Fibroblast of lung (primary cell): ENCODE results near the gene PLAAT3. TPM values are rescaled to one million over a fixed set of nuclear protein-coding genes. Genes with fewer than 3 reads are reported as not detected.
A peak's percentile ranks its signal among the peaks of the same experiment; 100 is the strongest.

Source experiments
- DNase-seq, 2 donors: peaks; one replicate each; pipeline versions ENCODE4 v3.0.0 to v3.0.0-alpha.2; 2010; ENCODE audit warnings: low read depth in 2 of 2
- H2AFZ ChIP-seq: 2 replicates; pipeline ENCODE4 v1.5.1; 2012; ENCODE audit warnings: low read length, control low read depth, inconsistent platforms
- H3K27ac ChIP-seq: 2 replicates; pipeline ENCODE4 v1.5.1; 2011; ENCODE audit warnings: low read length, control low read depth; ENCODE audit not compliant: insufficient read depth
- H3K27me3 ChIP-seq: 2 replicates; pipeline ENCODE4 v1.5.1; 2011; ENCODE audit warnings: mild to moderate bottlenecking, low read length; ENCODE audit not compliant: control insufficient read depth, insufficient read depth
- H3K36me3 ChIP-seq: 2 replicates; pipeline ENCODE4 v1.5.1; 2011; ENCODE audit warnings: low read length; ENCODE audit not compliant: control insufficient read depth, insufficient read depth
- H3K4me1 ChIP-seq: 2 replicates; pipeline ENCODE4 v1.5.1; 2011; ENCODE audit warnings: low read length; ENCODE audit not compliant: control insufficient read depth, insufficient read depth; ENCODE audit errors: extremely low read depth
- H3K4me2 ChIP-seq: 2 replicates; pipeline ENCODE4 v1.5.1; 2011; ENCODE audit warnings: low read length, control low read depth; ENCODE audit not compliant: insufficient read depth; ENCODE audit errors: extremely low read depth
- H3K4me3 ChIP-seq, 4 experiments: fragments of 200-600 bp in 1 of 4; sonication (generic) in 1 of 4; replicated peaks in 1 of 4; 2 replicates each; pipeline ENCODE4 v1.5.1; 2011 to 2016; ENCODE audit warnings: low read length in 4 of 4, low read depth in 3 of 4, mild to moderate bottlenecking in 3 of 4, control low read depth in 2 of 4, inconsistent platforms in 1 of 4, mixed read lengths in 1 of 4; ENCODE audit not compliant: insufficient read depth in 1 of 4; ENCODE audit errors: control extremely low read depth in 1 of 4
- H3K79me2 ChIP-seq: 2 replicates; pipeline ENCODE4 v1.5.1; 2012; ENCODE audit warnings: mild to moderate bottlenecking, low read length, inconsistent platforms; ENCODE audit not compliant: control insufficient read depth, insufficient read depth
- H3K9ac ChIP-seq: 2 replicates; pipeline ENCODE4 v1.5.1; 2011; ENCODE audit warnings: mild to moderate bottlenecking, low read length, control low read depth; ENCODE audit not compliant: insufficient read depth
- H3K9me3 ChIP-seq: 2 replicates; pipeline ENCODE4 v1.5.1; 2012; ENCODE audit warnings: low read depth, low read length; ENCODE audit not compliant: control insufficient read depth, insufficient read depth
- H4K20me1 ChIP-seq: 2 replicates; pipeline ENCODE4 v1.5.1; 2011; ENCODE audit warnings: low read length; ENCODE audit not compliant: control insufficient read depth, insufficient read depth; ENCODE audit errors: extremely low read depth
- EZH2 ChIP-seq: IDR thresholded peaks from 2 replicates; pipeline ENCODE4 v1.5.1; 2012; ENCODE audit warnings: low read length, control low read depth, mild to moderate bottlenecking; ENCODE audit errors: missing control alignments
- polyA plus RNA-seq, 2 donors: library from polyadenylated mRNA; depleted of rRNA in 1 of 2; stranded (reverse) in 1 of 2; unstranded in 1 of 2; fragments of >200 nt; gene quantifications; 2 replicates each; pipeline ENCODE4 v1.2.1, GENCODE V29; 2011 to 2012; ENCODE audit warnings: missing spikeins in 1 of 2
- total RNA-seq: library from RNA; depleted of rRNA; stranded (reverse); fragments of >200 nt; gene quantifications from 2 replicates; pipeline ENCODE4 v1.2.1, GENCODE V29; 2014
- TF ChIP-seq, protein P1 (sequence below), 2 donors: IDR thresholded peaks in 1 of 2; conservative IDR thresholded peaks in 1 of 2; 1 replicate in 1 of 2; 2 replicates in 1 of 2; pipeline ENCODE4 v1.5.1; 2011 to 2012; ENCODE audit warnings: low read length in 2 of 2, control low read depth in 1 of 2, inconsistent platforms in 1 of 2, low read depth in 1 of 2, mild to moderate bottlenecking in 1 of 2

Gene PLAAT3
- total and polyA plus RNA-seq, 2 donors (not counting 1 experiment from before 2014, with no cell fraction given): 11.4 to 45.4 TPM

DNA sequence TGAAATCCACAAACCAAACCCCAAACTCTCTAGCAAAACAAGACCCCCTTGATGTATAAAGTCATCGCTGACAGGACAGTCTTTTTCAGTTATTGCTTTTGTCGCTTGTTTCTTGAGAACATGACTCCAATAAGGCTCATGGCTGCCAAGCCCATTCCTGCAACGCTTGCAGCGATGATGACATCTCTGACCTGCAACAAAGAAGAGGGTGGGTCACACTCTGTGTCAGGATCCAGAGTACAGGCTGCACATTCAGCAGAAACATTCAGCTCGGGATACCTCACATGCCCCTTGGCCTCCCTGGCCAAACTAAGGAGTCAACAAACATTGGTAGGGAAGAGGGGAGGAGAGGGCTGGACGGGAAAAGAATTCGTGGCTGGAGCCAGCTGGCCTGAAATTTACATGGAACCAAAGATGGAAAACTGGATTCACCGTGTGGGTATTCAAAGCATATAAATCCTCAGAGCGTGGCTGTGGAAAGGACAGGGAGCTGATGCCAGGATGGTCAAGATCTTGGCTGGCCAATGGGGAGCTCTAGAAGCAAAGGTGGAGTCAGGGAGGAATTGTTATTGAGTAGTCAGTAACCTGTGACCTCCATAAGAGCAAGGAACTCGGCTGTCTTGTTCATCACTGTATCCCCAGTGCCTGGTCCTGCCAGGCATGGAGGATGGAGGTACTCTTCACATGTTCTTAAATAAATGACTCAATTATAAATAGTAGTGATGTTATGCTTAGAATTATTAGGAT lies 39.2 kb downstream of the PLAAT3 start:
- peak; percentile 33 to 62 for DNase-seq

DNA sequence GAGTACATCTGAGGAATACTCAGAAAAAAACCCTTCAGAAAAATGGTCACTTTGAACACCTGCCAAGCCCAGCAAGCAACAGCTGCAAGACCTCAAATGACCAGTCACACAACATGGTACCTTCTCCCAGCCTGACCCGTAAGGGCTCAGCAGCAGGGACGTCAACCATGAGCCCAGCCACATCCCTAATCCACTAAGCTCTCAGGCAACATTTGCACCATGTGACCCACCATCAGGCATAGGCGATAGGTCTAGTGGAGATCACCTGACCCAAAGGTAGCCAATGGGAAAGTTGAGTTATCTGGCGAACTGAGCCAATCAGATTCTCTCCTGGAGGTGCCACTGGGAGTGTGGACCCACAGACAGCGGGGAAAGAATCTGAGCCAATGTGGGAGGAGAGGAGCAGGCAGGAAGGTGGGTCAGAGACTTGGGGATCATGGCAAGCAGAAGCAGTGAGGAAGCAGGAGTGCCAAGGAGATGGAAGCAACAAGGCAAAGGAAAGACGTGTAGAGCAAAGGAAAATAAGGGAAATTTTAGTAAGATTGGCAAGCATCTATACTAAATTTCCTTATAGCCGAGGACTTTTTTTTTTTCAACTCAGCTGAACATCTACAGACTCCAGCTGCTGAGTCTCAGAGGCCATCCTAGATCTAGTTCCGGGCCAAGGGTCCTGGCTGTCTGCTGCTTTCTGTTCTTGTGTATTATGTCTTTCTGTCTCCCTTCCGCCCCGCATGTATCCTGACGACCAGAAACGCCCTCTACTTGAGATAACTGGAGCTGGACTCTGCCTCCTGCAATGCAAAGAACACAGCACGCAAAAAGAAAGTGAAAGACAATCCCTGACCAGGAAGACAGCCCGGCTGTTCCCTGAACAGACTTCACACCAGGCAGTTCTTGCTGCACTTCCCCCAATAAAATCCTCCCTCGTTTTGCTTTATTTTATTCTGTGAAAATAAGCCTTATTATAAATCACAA lies 40.1 kb downstream of the PLAAT3 start:
- Histone ChIP-seq H2AFZ (peak overlapping the region; percentile 98), H3K9ac (peak overlapping the region; percentile 16)
- no peak for TF ChIP-seq EZH2
- TF ChIP-seq, protein P1, sequence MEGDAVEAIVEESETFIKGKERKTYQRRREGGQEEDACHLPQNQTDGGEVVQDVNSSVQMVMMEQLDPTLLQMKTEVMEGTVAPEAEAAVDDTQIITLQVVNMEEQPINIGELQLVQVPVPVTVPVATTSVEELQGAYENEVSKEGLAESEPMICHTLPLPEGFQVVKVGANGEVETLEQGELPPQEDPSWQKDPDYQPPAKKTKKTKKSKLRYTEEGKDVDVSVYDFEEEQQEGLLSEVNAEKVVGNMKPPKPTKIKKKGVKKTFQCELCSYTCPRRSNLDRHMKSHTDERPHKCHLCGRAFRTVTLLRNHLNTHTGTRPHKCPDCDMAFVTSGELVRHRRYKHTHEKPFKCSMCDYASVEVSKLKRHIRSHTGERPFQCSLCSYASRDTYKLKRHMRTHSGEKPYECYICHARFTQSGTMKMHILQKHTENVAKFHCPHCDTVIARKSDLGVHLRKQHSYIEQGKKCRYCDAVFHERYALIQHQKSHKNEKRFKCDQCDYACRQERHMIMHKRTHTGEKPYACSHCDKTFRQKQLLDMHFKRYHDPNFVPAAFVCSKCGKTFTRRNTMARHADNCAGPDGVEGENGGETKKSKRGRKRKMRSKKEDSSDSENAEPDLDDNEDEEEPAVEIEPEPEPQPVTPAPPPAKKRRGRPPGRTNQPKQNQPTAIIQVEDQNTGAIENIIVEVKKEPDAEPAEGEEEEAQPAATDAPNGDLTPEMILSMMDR (conservative IDR thresholded peaks at IDR 0.05 in 1 of 2, IDR thresholded peaks at IDR 0.05 in 1 of 2; ENCODE audit: low read depth in 1 of 2, low read length in 2 of 2): peak; percentile 29 to 31

More for the DNA sequence above, 39.2 kb downstream of the PLAAT3 start:
- H3K4me1 ChIP-seq: peaks cover 7% of the 10 kb centered on the region
- H3K4me3 ChIP-seq: peak overlapping the region; percentile 11 to 38 (median 30)
- H3K9me3 ChIP-seq: no peaks in the 10 kb centered on the region
- no peaks in the 10 kb centered on the region for H3K36me3 ChIP-seq
- H3K27ac ChIP-seq: peak overlapping the region; percentile 44
- H4K20me1 ChIP-seq: no peaks in the 10 kb centered on the region
- peak overlapping the region; percentile 98 for H2AFZ ChIP-seq
- H3K27me3 ChIP-seq: no peaks in the 10 kb centered on the region
- peak overlapping the region; percentile 61 for H3K4me2 ChIP-seq
- no peaks in the 10 kb centered on the region for H3K79me2 ChIP-seq
- TF ChIP-seq, protein P1 (conservative IDR thresholded peaks at IDR 0.05 in 1 of 2, IDR thresholded peaks at IDR 0.05 in 1 of 2; ENCODE audit: low read depth in 1 of 2, low read length in 2 of 2): no peak
- TF ChIP-seq EZH2: no peak
- no peak overlapping the region for H3K9ac ChIP-seq

More for the DNA sequence above, 40.1 kb downstream of the PLAAT3 start:
- no peaks in the 10 kb centered on the region for H3K36me3 ChIP-seq
- H3K4me2 ChIP-seq: peak overlapping the region; percentile 61
- H3K4me3 ChIP-seq: peak overlapping the region; percentile 11 to 38 (median 30)
- H3K27ac ChIP-seq: peak overlapping the region; percentile 44
- no peaks in the 10 kb centered on the region for H3K9me3 ChIP-seq
- peaks cover 7% of the 10 kb centered on the region for H3K4me1 ChIP-seq
- H3K27me3 ChIP-seq: no peaks in the 10 kb centered on the region
- no peaks in the 10 kb centered on the region for H4K20me1 ChIP-seq
- H3K79me2 ChIP-seq: no peaks in the 10 kb centered on the region
- peak; percentile 66 to 91 for DNase-seq
